Activated T-cell treated with anti-CD3 and anti-CD28 coated beads, Interleukin-2, amount 50 U/mL, for 72 hours (primary cell): ENCODE data around the gene AHCY. TPM values are rescaled to one million over a fixed set of nuclear protein-coding genes. Genes with fewer than 3 reads are reported as not detected.
"Not testable (repeated sequence)": the region's sequence is repeated elsewhere in the genome, so short reads cannot be mapped to it uniquely, and the experiment has no call there.

Experiments
- ATAC-seq, 2 donors: fragments of 150-1000 bp; cut with Tn5 transposase; replicated peaks in 1 of 2; 2 replicates each; pipeline ENCODE4 v1.10.0; 2021; ENCODE audit warnings: moderate library complexity in 2 of 2, mild to moderate bottlenecking in 1 of 2
- DNase-seq, 2 donors: peaks; one replicate each; pipeline ENCODE4 v3.0.0; 2021 to 2022; ENCODE audit warnings: mixed read lengths in 1 of 2
- H3K27ac Mint-ChIP-seq: one replicate; pipeline ENCODE4 v1.8.0; 2022; ENCODE audit warnings: mild to moderate bottlenecking, moderate library complexity, mixed read lengths
- H3K27me3 Mint-ChIP-seq: one replicate; pipeline ENCODE4 v1.8.0; 2022; ENCODE audit warnings: low read depth, mixed read lengths
- H3K36me3 Mint-ChIP-seq, 2 donors: one replicate each; pipeline ENCODE4 v1.8.0; 2022; ENCODE audit warnings: mixed read lengths in 2 of 2, mild to moderate bottlenecking in 1 of 2; ENCODE audit not compliant: insufficient read depth in 2 of 2
- H3K4me1 Mint-ChIP-seq: one replicate; pipeline ENCODE4 v1.8.0; 2022; ENCODE audit warnings: low read depth, mixed read lengths
- H3K4me3 Mint-ChIP-seq, 2 donors: one replicate each; pipeline ENCODE4 v1.8.0; 2022; ENCODE audit warnings: mild to moderate bottlenecking in 2 of 2, mixed read lengths in 2 of 2, moderate library complexity in 2 of 2
- H3K9me3 Mint-ChIP-seq, 2 donors: one replicate each; pipeline ENCODE4 v1.8.0; 2022; ENCODE audit warnings: mixed read lengths in 2 of 2
- total RNA-seq, 2 donors: library from RNA; stranded (reverse); gene quantifications; one replicate each; pipeline ENCODE4 v1.2.3, GENCODE V29; 2022

The AHCY gene
- total RNA-seq, 2 donors from 2014 or later: 99.0 to 130 TPM

DNA sequence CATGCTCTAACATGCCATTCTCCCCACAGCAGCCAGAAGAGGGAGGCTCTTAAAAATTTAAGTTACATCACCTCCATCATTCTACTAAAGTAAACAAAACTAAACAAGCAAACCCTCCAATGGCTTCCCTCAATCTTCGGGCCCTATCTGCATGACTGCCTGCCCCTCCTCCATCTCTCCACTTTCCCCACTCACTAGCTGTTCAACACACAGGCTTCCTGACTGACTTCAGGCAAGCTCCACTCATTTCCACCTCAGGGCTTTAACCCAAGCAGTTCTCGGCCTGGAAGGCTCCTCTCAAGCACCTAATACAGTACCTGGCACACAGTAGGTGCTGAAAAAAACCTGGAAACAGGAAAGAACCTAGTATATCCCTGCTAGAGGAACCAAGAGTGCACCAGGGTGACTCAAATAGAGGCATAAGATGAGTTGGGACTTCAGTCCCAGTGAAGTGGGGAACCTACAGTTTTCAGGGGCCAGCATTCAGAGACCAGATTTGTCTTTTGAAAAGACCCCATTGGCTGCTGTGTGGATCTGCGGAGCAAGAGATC lies 2.8 kb downstream of the AHCY start:
- H3K27me3 Mint-ChIP-seq: no peaks in the 10 kb centered on the region
- peaks cover 16% of the 10 kb centered on the region for H3K4me1 Mint-ChIP-seq

DNA sequence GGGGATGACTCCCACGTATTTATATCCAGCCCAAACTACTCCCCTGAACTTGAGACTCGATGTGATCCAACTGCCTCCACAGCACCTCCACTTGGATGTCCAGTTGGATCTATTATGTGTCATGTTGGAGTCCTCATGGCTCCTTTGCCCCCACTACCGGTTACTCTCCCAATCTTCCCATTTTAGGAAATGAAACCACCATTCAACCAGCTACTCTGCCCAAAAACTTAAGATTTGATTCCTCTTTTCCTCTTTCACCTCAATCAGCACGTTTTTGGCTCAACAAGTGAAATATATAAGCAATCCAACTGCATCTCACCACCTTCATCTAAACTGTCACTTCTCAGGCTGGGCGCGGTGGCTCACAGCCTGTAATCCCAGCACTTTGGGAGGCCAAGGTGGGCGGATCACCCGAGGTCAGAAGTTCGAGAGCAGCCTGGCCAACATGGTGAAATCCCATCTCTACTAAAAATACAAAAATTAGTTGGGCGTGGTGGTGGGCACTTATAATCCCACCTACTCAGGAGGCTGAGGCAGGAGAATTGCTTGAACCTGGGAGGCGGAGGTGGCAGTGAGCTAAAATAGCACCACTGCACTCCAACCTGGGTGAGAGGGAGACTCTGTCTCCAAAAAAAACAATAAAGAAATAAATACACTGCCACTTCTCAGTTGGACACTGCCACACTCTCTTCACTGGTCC lies 3.4 kb downstream of the AHCY start:
- DNase-seq: no peak
- no peaks in the 10 kb centered on the region for H3K9me3 Mint-ChIP-seq
- no peak overlapping the region for H3K4me3 Mint-ChIP-seq
- peaks cover 16% of the 10 kb centered on the region for H3K4me1 Mint-ChIP-seq
- peaks cover 0 to 4% of the 10 kb centered on the region in 2 donors for H3K36me3 Mint-ChIP-seq
- H3K27me3 Mint-ChIP-seq: no peaks in the 10 kb centered on the region
- H3K27ac Mint-ChIP-seq: no peak overlapping the region
- ATAC-seq: no peak

More for the DNA sequence above, 2.8 kb downstream of the AHCY start:
- Mint-ChIP-seq H3K4me3 (no peak overlapping the region), H3K36me3 (peaks cover 0 to 4% of the 10 kb centered on the region in 2 donors), H3K9me3 (no peaks in the 10 kb centered on the region), H3K27ac (no peak overlapping the region)
- ATAC-seq (no peak), DNase-seq (no peak)

DNA sequence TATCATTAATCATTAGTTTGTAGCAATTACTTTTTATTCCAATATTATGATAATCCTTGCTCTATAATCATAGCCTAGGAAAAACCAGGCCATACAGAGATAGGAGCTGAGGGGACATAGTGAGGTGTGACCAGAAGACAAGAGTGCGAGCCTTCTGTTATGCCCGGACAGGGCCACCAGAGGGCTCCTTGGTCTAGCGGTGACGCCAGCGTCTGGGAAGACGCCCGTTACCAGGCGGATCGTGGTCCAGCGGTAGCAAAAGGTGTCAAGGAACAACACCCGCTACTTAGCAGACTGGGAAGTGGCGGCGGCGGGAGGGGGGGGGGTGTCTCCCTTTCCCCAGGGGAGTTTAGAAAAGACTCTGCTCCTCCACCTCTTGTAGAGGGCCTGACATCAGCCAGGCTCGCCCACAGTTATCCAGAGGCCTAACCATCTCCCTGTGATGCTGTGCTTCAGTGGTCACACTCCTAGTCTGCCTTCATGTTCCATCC lies 4.8 kb downstream of the AHCY start:
- peaks cover 2 to 12% of the 10 kb centered on the region in 2 donors for H3K36me3 Mint-ChIP-seq
- ATAC-seq: not testable (repeated sequence)

DNA sequence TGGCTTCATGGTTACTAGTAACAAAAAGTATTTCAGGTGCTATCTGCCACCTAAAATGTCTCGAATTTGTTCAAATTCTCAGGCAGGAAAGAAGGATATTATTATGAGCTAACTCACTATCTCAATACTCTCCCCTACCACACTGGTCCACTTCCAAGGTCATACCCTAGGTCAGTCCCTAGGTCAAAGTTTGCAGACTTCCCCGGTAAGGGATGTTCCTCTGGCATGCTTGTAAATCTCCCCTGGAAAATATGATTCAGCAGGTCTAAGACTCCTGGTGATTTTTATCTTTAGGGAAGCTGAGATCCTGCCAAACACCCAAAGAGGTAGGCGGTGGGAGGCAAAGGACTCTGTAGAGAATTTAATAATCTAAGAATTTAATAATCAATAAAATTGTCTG lies 6.7 kb downstream of the AHCY start:
- Mint-ChIP-seq H3K36me3 (peaks cover 2 to 13% of the 10 kb centered on the region in 2 donors), H3K27ac (no peak overlapping the region), H3K4me1 (peaks cover 6% of the 10 kb centered on the region), H3K9me3 (no peaks in the 10 kb centered on the region), H3K27me3 (no peaks in the 10 kb centered on the region), H3K4me3 (no peak overlapping the region)
- ATAC-seq (no peak), DNase-seq (no peak)

More for the DNA sequence above, 4.8 kb downstream of the AHCY start:
- H3K4me1 Mint-ChIP-seq, DNase-seq, H3K27ac Mint-ChIP-seq, H3K27me3 Mint-ChIP-seq, H3K9me3 Mint-ChIP-seq, H3K4me3 Mint-ChIP-seq: not testable (repeated sequence)

DNA sequence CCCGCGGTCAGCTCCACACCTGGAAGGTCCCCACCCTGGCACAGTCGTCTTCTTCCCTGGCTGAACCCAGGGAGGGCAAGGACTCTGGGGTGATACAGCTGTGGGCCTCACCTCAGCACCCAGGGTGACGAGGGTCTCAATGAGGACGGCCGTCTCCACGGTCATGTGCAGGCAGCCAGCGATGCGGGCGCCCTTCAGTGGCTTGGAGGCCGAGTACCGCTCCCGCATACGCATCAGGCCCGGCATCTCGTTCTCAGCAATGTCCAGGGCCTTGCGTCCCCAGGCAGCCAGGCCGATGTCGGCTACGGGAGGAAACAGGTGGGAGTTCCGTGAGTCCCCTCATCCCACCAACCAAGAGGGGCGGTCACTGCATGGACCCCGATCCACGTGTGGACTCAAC lies 7.9 kb downstream of the AHCY start:
- ATAC-seq (no peak), DNase-seq (no peak)
- Mint-ChIP-seq H3K4me3 (no peak overlapping the region), H3K27me3 (no peaks in the 10 kb centered on the region), H3K4me1 (peaks cover 6% of the 10 kb centered on the region), H3K9me3 (no peaks in the 10 kb centered on the region), H3K36me3 (peaks cover 2 to 20% of the 10 kb centered on the region in 2 donors), H3K27ac (no peak overlapping the region)

DNA sequence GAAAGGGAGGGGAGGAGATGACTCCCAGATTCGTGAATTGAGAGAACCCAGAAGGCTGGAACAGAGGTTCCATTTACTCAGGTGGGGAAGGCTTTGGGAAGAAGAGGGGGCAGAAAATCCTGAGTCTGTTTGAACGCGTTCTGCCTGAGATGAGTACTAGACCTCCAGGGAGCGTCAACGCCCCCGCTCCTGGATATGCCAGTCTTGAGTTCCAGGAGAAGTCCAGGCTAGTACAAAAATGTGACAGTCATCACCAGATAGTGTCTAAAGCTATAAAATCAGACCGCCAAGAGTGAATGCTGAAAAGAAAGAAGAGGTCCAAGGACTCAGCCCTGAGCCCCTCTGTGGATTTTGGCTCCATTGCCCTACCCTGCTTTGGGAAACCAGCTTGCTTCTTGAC lies 8.6 kb downstream of the AHCY start:
- Mint-ChIP-seq H3K4me3 (no peak overlapping the region), H3K4me1 (peaks cover 6% of the 10 kb centered on the region), H3K36me3 (peaks cover 2 to 26% of the 10 kb centered on the region in 2 donors), H3K27ac (no peak overlapping the region), H3K9me3 (no peaks in the 10 kb centered on the region), H3K27me3 (no peaks in the 10 kb centered on the region)
- ATAC-seq (no peak), DNase-seq (no peak)

DNA sequence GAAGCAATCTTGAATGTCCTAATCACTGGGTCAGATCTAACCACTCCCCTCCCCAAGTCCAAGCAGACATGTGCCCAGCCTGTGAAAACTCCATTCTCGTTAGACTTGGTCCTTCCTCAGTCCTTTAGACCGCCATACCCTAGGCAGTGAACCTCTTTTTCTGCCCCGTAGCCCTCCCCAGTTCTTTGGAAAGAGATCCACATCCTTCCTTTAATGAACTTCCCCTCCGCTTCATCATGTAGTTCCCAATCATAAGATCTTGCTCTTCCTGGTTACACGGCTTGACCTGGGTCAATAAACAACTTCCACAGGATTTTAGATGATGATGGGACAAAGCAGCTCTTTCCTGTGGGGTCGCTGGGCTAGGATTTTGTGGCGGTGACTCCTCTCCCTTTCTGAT lies 9.6 kb downstream of the AHCY start:
- Mint-ChIP-seq H3K4me3 (no peak overlapping the region), H3K27me3 (no peaks in the 10 kb centered on the region), H3K9me3 (no peaks in the 10 kb centered on the region), H3K27ac (no peak overlapping the region), H3K36me3 (peaks cover 2 to 26% of the 10 kb centered on the region in 2 donors), H3K4me1 (peaks cover 6% of the 10 kb centered on the region)
- DNase-seq: no peak
- ATAC-seq: no peak

DNA sequence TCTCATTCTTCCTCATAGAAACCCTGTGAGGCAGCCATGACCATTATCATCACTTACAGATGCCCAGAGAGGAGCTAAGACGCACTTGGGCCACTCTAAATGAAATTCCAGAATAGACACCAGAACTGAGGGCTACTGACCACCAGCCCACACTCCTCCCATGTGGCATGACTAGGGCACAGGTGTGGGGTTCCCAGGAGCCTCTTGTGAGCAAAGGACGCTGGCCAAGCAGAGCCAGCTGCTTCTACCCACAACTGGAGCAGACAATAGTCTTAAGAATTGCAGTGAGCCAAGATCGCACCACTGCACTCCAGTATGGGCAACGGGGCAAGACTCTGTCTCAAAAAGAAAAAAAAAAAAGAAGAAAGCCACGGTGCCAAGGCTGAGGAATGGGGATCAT lies 10.0 kb downstream of the AHCY start:
- Mint-ChIP-seq H3K27me3 (no peaks in the 10 kb centered on the region), H3K36me3 (peaks cover 2 to 26% of the 10 kb centered on the region in 2 donors), H3K27ac (no peak overlapping the region), H3K4me3 (no peak overlapping the region), H3K9me3 (no peaks in the 10 kb centered on the region), H3K4me1 (peaks cover 6% of the 10 kb centered on the region)
- no peak for ATAC-seq
- DNase-seq: no peak

DNA sequence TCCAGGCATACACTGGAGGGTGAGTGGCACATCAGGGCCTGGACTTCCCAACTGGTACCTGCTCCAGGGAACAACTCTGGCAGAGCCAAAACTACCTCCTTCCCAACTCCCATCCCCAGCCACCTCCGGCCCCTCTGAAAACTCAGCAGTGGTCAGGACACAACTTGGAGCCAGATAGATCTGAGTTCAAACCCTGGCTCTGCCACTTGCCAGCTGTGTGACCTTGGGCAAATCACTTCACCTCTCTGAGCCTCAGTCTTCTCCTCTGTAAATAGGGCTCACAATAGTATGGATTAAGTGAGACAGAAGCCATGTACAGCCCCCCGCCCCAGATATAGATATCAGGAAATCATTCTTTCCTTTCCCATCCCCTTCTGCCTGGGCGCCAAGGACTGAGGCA lies 10.7 kb downstream of the AHCY start:
- no peak overlapping the region for H3K27ac Mint-ChIP-seq
- H3K4me1 Mint-ChIP-seq: peaks cover 3% of the 10 kb centered on the region
- H3K4me3 Mint-ChIP-seq: no peak overlapping the region
- no peaks in the 10 kb centered on the region for H3K27me3 Mint-ChIP-seq
- peaks cover 2 to 26% of the 10 kb centered on the region in 2 donors for H3K36me3 Mint-ChIP-seq
- ATAC-seq: no peak
- H3K9me3 Mint-ChIP-seq: no peaks in the 10 kb centered on the region
- no peak for DNase-seq

DNA sequence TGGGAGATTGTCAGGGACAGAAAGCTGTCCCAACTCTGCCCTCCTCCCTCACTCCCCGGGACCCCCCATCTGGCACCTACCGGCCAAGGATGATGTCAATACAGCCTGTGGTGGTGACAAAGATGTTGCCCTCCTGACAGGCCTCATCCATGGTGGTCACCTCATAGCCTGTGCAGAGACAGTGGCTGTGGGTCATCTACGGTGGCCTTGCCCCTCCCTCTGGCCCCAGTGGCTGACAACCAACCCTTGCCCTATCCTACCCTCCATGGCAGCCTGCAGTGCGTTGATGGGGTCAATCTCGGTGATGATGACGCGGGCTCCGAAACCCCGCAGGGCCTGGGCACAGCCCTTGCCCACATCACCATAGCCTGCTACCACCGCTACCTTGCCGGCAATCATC lies 12.7 kb downstream of the AHCY start:
- Mint-ChIP-seq H3K27ac (no peak overlapping the region), H3K27me3 (no peaks in the 10 kb centered on the region), H3K9me3 (no peaks in the 10 kb centered on the region), H3K4me3 (no peak overlapping the region), H3K36me3 (peaks cover 4 to 30% of the 10 kb centered on the region in 2 donors), H3K4me1 (no peaks in the 10 kb centered on the region)
- DNase-seq: no peak
- no peak for ATAC-seq

DNA sequence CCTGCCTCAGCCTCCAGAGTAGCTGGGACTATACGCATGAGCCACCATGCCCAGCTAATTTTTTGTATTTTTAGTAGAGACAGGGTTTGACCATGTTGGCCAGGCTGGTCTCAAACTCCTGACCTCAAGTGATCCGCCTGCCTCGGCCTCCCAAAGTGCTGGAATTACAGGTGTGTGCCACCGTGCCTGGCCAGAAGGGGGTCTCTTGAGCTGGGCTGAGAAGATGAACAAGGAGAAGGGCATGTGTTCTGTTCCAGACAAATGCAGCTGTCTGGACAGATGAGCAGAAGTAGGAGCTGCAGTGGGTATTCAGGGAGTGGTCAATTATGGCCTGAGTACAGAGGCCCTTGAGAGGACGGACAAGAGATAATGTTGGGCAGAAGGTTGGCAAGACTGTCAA lies 15.7 kb downstream of the AHCY start:
- H3K36me3 Mint-ChIP-seq: peaks cover 5 to 20% of the 10 kb centered on the region in 2 donors
- H3K4me1 Mint-ChIP-seq, DNase-seq, ATAC-seq, H3K4me3 Mint-ChIP-seq, H3K9me3 Mint-ChIP-seq, H3K27me3 Mint-ChIP-seq, H3K27ac Mint-ChIP-seq: not testable (repeated sequence)

DNA sequence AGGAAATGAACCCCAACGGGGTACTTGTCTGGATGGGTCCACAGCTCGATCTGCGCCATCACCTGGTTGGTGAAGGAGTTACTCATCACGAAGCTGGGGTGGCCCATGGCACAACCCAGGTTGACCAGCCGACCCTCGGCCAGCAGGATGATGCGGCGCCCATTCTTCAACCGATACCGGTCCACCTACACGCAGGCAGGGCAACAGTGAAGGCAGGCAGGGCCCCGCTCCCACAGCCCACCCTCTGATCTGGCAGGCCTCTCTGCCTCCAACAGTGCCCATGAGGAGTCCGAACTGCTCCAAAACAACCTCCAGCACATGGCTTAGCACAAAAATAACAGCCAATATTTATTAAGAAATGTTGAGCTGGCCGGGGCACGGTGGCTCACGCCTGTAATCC lies 17.7 kb downstream of the AHCY start:
- Mint-ChIP-seq H3K27ac (no peak overlapping the region), H3K36me3 (peaks cover 5 to 12% of the 10 kb centered on the region in 2 donors), H3K27me3 (no peaks in the 10 kb centered on the region), H3K9me3 (no peaks in the 10 kb centered on the region), H3K4me1 (no peaks in the 10 kb centered on the region), H3K4me3 (no peak overlapping the region)
- ATAC-seq (no peak), DNase-seq (no peak)

DNA sequence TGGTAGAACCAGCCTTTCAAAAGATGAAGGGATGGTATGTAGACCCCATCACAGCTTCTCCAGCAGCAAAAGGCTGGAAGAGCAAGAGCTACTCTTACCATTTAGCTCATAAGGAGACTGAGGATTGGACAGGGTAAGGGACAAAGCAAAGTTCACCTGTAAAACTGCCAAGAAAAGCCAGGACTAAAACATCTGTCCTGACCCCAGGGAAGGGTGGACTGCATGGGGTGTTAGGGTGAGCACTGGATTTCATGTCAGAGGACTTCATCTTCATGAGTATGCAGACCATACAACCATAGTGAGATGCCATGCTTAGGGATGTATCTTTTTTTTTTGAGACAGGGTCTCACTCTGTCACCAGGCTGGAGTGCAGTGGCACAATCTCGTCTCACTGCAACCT lies 19.3 kb downstream of the AHCY start:
- H3K27ac Mint-ChIP-seq: no peak overlapping the region
- H3K4me3 Mint-ChIP-seq: no peak overlapping the region
- ATAC-seq (no peak), DNase-seq (no peak)
- no peaks in the 10 kb centered on the region for H3K27me3 Mint-ChIP-seq
- peaks cover 5 to 9% of the 10 kb centered on the region in 2 donors for H3K36me3 Mint-ChIP-seq
- H3K9me3 Mint-ChIP-seq: no peaks in the 10 kb centered on the region
- no peaks in the 10 kb centered on the region for H3K4me1 Mint-ChIP-seq

DNA sequence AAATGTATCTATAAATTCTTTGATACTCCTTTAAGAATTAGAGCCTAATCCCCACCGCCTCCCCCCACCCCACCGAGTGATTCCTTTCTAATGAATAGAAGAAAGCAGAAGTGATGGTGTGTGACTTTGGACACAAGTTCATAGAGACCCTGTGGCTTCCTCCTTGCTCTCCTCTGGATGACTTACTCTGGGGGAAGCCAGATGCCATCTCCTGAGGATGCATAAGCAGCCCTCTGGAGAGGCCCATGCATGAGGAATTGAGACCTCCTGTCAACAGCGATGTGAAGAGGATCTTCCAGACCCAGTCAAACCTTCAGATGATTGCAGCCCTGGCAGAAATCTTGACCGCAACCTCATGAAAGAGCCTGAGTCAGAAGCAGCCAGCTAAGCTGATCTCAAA lies 21.1 kb downstream of the AHCY start:
- H3K36me3 Mint-ChIP-seq: peaks cover 6 to 17% of the 10 kb centered on the region in 2 donors
- H3K4me3 Mint-ChIP-seq: no peak overlapping the region
- H3K27me3 Mint-ChIP-seq: no peaks in the 10 kb centered on the region
- no peaks in the 10 kb centered on the region for H3K9me3 Mint-ChIP-seq
- ATAC-seq: no peak
- H3K27ac Mint-ChIP-seq: no peak overlapping the region
- no peak for DNase-seq
- H3K4me1 Mint-ChIP-seq: no peaks in the 10 kb centered on the region
